GM12873 (cell line): ENCODE data around the gene ATG13.

Experiments
- TF ChIP-seq, protein P1 (sequence below): IDR thresholded peaks from 2 replicates; pipeline ENCODE4 v1.5.1; 2012; ENCODE audit warnings: low read depth, mild to moderate bottlenecking, moderate library complexity, low read length, control low read depth; ENCODE audit not compliant: insufficient read depth; ENCODE audit errors: missing control alignments

ATG13 gene

DNA sequence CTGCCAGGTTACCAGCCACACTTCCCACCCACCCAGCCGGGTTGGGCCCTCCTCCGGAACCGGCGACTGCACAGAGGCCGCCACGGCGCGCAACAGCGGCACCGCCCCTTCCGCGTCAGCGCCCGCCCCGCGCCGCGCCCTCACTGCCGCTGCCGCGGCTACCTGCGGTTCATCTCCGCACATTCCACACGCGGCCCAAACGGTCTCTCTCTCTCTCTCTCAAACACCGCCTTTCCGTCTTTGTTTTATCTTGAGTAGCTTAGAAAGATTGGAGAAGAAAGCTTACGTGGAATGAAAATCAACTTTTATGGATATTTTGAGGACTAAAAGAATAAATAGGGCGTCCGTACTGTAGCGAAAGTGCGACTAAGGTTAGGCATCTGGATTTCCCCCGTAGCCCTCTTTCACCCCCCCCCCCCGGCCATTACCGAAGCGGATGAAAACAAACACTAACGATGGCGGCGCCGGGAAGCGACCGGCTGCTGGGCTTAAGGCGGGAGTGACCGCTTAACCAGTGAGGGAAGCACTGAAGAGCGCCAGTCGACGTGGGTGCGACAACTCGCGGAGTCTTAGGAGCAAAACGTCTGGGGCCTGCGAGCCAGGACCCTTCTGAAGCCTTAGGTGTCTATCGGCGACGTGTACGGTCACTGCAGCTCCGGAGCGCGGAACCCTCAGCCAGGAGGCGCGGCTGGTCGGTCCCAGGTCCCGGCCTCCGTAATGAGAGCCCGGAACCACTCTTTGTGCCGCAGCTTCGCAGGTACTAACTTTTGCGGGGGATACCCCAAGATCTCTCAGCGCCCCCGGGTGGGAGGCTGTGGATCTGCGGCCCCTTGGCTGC lies at the start of gene ATG13, which contains the start of gene HARBI1:
ATG13 (plus strand) TSS at position 420 of the 838 bp plus-strand sequence. CDS start 26,739 bp downstream, outside the sequence.
HARBI1 (minus strand) TSS at position 94 of the 838 bp plus-strand sequence. CDS start 990 bp downstream, outside the sequence.
- TF ChIP-seq, protein P1, sequence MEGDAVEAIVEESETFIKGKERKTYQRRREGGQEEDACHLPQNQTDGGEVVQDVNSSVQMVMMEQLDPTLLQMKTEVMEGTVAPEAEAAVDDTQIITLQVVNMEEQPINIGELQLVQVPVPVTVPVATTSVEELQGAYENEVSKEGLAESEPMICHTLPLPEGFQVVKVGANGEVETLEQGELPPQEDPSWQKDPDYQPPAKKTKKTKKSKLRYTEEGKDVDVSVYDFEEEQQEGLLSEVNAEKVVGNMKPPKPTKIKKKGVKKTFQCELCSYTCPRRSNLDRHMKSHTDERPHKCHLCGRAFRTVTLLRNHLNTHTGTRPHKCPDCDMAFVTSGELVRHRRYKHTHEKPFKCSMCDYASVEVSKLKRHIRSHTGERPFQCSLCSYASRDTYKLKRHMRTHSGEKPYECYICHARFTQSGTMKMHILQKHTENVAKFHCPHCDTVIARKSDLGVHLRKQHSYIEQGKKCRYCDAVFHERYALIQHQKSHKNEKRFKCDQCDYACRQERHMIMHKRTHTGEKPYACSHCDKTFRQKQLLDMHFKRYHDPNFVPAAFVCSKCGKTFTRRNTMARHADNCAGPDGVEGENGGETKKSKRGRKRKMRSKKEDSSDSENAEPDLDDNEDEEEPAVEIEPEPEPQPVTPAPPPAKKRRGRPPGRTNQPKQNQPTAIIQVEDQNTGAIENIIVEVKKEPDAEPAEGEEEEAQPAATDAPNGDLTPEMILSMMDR = peak; percentile 89

DNA sequence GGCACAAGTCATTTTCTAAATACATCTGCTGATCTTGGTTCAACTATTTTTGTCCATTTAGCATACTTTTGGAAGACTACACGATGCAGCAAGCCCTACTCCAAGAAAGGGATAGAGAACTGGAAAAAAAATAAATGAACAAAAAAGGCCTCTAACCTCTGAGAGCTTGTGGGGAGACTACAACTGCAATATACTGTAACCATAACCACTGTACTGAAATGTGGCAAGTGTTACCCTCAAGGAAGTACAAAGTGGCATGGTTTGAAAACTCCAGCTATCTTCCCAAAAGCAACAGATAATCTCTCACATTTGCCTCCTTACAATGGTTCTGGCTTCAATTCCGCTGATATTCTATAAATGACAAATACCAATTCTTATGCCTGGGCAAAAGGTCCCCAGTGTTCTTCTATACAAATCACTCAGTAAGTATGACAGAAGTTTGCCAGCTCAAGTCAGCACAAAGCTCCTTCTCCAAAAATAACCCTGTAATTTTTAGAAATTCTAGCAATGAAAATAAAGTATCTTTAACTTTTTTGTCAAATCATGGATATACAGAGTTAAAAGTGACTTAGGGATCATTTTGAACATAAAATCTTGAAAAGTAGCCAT lies 46.5 kb upstream of the ATG13 start:
- TF ChIP-seq, protein P1 = no peak

DNA sequence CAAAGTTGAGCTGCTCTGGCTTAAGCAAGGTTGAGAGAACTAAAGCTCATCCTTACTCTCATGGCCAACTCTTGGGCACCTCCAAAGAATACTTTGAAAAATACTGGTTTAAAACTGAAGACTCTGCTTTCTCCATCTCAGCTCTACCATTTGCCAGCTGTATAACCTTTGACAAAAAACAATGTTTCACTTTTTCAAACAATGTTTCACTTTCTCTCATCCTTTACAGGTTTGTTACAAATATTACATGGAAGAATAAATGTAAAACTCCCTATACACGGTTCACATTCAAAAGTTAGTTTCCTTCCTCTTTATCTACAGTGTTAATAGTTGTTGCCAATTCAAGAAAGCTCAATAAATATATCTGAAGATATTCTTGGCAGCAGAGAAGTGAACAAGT lies 42.7 kb upstream of the ATG13 start:
- TF ChIP-seq, protein P1 = no peak

GRCh38 chr11:46577058-46577457 lies 40.3 kb upstream of the ATG13 start:
- TF ChIP-seq, protein P1 = no peak

DNA sequence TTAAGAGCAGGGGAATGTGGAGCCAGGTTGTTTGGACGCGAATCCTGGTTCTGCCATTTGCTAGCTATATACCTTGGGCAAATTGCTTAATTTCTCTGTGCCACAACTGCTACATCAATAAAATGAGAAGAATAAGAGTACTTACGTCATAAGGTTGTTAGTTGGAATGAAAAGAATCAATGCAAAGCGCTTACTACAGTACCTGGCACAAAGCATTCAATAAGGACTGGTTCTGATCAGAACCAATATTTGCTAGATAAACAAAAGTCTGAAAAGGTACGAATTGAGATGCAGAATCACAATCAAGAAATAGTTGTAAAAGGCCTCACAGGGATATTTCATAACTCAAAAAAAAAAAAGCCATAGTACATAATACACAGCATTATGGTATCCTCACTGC lies 34.8 kb upstream of the ATG13 start:
- TF ChIP-seq, protein P1 = no peak

GRCh38 chr11:46588131-46588530 lies 29.2 kb upstream of the ATG13 start:
- TF ChIP-seq, protein P1 = no peak

DNA sequence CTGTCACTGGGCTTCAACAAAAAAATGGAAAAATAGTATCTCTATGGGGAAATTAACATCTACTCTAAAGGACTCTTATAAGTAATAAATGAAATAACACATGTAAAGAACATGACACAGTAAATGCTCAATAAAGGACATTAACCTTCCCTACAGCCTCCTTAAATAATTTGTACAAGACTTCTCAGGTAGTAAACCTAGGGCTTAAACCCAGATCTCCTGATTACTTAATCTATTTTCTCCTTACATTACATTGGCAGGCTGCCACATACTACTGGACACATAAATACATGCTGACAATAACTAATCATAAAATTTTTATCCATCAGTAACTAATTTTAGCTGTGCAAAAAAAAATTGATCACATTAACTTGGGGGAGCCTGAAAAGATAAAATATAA lies 28.4 kb upstream of the ATG13 start:
- TF ChIP-seq, protein P1 = no peak
